EH (cell line): ENCODE results near the gene PPP2R2C.

Experiments used
- DNase-seq: peaks from one replicate; pipeline ENCODE4 v3.0.0-alpha.2; 2015; ENCODE audit warnings: low read depth

PPP2R2C gene

DNA sequence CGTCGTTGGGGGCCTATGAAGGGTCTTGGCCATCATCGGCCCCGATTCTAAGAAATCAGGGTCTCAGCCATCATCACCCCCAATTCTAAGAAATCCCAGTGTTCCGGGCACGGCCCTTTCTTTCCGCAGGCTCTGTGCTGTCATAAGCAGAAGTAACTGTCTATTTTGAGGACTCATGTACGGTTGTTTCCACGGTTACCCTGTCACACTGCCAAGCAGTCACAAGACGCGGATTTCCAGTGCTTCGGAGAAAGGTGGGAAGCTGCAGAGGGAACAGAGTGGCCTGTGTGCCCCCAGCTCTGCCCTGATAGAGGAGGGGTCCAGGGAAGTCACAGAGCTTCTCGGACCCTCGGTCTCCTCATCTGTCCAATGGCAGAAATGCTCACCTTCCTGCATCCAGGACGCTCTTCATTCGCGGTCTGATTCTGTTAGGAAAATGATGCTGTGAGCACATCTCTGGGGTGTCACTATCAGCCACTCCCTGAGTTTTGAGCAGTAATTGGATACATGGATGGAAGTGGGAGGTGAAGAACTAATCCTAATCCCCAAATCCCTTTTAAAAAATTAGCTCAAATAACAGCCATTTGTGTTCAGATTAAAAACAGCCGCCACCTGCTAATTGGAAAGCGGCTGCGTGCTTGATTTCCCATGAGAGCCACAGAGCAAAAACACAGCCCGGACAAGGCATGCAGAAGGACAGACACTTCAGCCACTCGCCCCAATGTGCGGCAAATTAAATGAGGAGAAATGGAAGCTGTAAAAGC lies 129.7 kb downstream of the PPP2R2C start:
- DNase-seq = no peak

DNA sequence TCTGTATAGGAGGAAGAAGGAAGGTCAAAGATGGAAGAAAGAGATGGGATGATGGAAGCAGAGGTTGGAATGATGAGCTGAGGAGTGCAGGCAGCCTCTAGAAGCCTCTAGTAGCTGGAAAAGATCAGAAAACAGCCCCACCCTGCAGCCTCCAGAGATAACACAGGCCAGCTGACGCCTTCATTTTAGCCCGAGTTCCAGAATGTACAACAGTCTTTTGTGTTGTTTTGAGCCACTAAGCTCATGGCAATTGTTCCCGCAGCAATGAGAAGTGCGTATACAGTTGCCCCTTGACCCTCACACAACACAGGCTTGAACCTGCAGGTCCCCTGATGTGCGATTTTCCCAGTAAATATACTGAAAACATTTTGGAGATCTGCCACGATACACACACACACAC lies 130.7 kb downstream of the PPP2R2C start:
- no peak for DNase-seq

DNA sequence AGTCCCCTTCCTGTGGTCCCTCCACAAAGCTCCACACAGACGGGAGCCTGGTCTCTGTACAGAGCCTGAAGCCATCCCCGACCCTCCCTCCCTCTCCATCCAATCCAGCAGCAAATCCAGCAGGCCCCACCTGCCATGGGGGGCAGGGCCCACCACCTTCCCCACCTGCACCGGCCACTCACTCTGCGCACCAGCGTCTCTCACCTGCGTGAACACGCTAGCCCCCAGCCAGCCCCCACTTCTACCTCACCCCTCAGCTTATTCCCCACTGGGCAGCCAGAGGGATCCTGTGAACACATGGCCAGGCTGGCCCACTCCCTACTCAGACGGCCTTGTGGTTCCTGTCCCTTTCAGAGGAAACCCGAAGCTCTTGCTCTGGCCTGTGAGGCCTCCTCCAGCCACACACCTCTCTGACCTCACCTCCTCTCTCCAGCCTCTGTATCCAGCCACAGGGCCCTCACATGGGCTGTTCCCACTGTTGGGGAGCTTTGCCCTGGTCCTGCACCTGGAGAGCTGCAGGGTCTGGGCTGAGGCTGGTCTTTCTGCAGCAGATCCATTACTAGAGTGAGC lies 131.9 kb downstream of the PPP2R2C start:
- no peak for DNase-seq

DNA sequence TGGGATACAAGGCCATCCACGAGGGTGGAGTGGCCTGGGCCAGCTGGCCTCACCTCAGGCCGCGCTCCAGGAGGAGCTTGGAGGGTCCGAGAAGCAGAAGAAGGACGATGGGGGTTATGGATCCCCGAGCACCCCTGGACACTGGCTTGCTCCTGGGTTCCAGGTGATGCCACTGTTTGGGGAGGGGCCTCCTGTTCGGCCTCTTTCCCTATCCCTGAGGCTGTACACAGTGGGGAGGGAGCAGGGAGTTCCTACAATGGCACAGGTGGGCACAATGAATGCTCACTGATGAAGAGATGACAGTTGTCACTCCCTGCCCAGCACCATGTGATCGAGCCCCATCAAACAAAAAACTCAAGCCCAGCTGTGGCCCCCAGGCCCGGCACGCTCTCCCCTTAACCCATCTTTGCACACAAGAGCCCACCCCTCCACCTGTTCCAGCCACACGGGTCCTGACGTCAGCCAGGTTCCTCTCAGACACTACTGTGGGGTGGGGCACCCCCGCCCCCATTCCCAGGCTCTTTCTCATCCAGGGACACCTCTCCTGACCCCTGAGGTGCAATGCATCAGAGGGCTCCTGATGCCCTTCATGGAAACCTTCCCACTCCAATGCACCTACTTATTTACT lies 132.5 kb downstream of the PPP2R2C start:
- DNase-seq = no peak

DNA sequence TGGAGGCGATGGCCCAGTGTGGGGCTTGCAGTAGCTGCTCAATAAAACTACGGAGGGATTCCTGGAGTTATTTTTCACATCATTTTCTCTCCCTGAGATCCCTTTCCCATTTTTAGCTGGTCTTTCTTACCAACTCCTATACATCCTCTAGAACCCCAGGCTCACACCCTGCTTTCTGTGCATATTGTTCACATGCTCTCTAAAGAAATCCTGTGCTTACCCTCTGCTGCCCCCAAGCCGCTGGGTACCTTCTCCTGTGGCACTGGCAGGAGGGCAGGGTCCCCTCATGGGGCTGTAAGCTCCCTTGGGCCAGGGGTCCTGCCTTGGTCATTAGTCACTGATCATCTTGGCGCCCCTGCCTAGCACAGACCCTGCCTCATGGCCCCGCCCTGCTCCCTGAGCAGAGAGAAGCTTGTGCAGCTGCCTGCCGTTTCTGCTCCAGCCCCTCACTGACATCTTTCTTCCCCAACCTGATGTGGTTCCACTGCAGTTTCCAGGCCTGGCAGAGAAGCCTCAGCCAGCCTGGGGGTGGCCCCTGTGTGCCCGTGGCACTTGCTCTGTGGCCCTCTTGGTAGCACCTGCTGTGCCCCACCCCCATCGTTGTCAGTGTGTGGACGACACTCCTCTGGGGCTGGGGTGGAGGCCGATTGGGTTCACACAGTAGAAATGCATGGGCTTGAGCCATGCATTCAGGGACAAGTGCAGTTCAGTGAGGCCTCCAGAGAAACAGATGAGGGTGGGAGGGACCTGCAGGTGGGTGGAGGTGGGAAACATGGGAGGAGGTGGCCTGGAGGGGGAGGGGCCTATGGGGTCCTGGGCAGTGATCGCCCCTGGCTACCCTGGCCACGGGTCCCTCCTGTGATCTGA lies 133.2 kb downstream of the PPP2R2C start:
- no peak for DNase-seq

DNA sequence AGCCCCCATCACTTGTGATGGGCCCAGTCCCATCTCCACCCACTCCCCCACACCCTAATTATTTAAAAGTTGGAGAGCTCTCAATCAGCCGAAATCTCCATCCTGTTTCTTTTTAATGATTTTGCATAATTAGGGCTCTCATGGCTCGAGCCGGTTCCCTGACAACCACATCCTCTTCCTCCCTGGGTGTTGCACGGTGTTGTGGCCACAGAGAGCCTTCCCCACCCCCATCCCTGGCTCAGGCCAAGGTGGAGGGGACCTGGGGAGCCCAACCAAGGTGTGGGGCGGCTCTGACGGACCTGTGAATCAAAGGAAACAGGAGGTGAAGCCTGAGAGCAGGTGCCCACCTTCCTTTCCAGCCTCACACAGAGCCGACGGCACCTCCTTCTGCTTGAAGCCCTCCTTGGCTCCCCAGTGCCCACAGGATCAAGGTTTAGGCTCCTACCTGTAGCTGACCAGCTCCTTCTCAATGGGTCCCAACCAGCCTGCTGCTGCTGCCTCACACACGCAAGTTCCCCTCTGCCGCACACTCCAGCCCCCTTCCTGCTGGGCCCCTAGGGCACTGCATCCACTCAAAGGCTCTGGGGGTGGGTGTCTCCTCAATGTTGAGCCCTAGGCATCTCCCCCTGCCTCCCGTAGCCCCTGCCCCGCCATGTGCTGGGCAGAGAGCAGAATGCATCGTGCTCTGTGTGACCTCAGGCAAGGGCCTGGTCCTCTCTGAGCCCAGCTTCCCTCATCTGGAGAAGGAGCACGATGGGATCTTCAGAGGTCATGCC lies 134.1 kb downstream of the PPP2R2C start:
- DNase-seq = no peak

DNA sequence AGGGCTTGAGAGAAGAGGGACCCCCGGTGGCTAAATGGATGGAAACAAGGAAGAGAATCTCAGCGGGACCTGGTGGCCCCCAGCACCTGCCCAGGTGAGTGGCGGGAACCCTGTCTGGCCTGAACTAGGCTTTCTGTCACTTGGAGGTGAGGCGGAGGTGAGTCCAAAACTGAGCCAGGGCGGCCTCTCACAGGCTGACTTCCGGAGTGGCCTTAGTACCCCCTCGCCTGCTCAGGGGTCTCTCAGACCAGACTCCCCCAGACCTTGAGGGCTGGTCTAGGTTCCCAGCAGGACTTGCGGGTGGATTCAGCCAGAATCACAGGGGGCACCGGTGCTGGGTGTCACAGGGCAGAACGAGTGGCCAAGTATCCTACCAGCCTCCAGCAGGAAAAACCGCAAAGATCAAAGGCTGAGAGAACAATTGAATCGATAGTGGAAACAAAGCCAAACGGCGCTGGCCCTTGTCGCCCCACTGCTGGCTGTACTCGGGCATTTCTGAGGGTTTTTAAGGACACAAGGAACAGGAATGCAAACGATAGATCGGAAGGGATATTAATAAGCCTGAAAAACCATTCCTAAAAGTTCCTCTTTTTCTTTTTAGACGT lies 135.0 kb downstream of the PPP2R2C start:
- no peak for DNase-seq

DNA sequence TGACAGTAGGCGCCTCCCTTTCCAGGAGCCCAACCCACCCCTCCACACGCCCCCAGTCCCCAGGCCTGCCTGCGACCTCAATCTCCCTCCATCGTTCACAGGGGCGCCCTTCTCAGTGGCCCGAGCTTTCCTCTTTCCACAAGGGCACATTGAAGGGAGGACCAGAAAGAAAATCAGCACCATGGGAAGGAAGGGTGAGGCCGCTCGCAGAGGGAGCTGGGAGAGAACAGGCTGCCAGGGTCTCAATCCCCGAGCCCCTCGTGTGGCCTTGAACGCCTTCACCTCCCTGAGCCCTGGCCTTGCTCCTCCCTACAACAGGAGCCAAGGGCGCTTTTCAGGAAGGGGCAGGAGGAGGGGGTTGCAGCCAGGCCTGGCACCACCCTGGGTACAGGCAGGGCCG lies 136.2 kb downstream of the PPP2R2C start:
- DNase-seq = no peak

DNA sequence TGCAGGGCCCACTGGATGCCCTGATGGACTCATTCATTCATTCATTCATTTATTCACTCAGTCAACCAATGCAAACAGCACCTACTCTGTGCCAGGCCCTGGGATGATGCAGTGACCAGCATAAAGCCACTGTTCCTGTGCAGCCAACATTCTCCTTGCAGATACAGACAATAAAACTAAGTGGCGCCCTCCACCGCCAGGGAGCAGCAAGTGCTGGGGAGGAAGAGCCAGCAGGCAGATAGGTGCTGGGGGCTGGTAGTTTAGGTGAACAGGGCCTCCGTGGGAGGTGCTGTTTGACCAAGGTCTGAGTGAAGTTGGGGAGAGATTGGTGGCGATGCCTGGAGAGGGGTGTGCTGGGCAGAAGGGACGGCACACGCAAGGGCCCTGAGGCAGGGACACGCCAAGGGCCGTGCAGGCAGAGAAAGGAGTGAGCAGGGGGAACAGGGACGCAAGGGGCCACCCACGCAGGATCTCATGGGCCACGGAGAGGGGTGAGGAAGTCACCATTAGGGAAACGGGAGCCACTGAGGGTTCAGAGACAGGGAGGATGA lies 137.3 kb downstream of the PPP2R2C start:
- no peak for DNase-seq

DNA sequence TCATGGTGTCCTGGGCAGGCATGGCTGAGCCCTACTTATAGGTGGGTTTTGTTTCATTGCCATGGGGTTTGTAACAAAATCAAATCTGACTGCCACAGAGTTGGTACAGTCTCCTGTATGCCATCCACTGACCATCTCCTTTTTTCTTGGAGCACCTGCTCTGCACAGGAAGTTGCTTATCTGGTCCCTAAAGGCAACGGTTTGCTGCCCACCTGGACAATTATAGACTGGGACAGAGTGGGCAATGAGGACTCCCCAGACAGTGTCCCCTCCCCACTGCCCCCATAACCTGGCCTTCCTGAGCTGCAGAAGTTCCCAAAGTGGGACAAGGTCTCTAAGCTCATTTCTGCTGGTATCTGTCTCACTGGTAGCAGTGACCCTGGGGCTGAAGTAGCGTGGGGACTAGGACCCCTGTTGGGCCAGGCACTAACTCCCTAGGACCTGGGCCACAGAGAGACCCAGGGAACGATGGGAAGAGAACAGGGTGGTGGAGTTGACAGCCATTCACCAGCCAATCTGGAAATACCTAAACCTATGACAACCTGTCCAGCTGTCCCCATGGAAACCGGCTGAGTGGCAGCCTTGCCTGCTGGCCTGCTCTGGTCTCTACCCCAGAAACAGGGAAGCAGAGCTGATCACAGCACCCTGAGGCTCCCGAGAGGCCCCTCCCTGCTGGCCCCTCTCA lies 138.1 kb downstream of the PPP2R2C start:
- no peak for DNase-seq

DNA sequence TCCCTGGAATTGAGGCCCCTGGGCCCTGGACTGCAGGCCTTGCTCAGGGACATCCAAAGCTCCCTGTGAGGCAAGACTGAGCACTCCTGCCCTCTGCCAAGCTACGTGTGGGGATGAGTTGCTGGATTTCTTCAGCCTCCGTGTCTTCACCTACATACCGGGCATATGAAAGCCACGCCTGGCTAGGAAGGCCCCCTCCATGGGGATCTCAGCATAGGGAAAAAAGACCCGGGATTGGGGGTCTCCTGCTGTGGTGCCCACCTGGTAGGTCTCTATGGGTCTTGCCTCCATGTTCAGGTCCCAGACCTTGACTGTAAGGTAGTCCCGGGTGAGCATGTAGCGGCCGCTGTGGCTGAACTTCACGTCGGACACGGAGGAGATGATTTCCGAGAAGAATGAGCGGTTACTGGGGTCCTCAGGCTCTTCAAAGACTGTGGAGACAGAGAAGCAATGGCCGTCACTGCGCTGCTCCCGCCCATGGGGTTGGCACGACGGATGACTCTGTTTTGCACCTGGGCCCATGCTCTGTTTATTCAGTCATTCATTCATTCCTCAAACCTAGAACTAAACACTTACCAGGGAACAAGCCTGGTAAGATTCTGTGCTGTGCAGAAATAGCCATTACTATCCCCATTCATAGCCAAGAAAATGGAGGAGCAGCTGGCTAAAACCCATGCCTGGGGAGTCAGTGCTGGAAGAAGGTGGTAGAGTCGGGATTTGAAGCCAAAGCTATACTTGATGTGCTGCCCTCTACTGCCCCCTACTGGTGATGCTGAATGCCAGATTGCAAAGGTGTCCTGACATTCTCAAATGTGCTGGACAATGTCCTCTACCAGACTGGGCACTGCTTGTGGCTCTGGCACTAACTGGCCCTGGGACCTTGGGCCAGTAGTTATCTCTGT lies 138.9 kb downstream of the PPP2R2C start:
- peak; percentile 9 for DNase-seq

DNA sequence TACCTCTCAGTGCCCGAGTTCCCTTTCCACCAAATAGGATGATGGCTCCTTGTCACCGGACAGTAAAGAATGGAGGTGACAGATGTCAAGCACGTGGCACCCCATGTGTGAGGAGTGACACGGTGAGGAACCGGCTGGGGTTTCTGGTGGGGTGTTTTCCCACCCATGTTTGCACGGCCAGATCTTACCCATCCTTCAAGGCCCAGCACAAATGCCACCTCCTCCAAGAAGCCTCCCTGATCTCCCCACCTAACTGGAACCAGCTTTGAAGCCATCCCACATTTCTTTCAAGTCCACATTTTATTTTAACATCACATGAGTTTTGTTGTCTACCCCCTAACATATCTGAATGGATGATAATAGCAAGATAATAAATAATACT lies 139.8 kb downstream of the PPP2R2C start:
- no peak for DNase-seq

DNA sequence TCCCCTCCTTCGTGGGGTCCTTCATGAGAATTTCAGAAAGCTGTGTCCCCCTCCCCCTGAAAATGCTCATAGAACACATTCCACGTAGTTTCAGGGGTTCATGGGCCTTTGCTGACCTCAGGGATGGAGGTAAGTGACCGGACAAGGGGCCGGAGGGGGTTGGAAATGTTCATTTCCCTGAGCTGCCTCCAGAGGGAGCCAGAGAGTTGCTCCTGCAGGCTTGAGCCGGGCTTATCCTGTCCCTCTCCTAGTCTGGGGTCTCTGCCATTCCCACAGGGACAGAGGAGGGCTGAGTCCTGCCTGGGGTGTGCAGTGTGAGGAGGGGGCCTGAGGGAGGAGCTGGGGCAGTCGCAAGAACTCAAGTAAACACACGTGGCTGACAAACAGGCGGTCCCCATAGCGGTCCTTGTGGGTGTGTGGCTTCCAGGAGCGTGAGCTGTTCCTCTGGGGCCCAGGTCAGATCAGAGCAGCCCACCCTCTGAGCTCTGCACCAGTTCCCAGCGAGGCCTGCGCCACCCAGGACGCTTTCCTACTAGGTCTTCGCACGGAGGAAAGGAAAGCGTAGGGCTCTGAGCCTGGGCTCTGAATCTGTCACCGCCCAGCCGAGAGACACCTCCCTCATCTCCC lies 140.3 kb downstream of the PPP2R2C start:
- DNase-seq = peak; percentile 29

DNA sequence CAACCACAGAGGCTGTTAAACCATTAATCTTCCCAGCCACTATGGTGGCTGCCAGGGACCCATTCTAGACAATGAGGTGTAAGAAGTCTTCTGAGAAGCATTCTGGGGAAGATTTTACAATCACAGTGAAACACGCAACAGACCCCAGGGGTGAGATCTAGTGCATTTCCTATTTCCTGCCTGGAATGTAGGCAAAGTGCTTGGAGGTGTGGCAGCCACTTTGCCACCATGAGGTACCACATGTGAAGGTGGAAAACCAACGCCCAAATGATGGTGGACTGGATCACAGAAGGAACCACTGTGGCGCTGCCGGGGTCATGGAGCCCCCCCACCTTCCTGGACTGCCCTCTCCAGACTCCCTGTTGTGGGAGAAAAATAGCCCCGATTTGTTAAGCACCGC lies 140.9 kb downstream of the PPP2R2C start:
- no peak for DNase-seq

DNA sequence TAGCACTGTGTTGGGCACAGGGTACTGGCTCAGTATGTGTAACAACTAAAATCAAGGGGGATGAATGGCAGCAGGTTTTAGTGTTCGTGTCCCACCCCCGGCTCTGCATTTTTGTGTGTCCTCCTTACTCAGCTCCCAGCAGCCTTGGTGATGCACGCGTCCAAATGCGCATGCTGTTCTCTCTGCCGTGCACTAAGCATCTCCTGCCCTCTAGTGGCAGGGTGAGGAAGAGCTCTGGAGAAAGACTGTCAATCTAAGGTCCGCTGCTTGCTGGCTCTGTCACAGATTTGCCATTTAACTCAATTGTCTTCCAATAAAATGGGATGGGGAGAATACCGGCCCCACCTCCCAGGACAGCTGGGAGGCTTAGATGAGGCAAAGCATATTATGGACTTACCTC lies 141.4 kb downstream of the PPP2R2C start:
- peak; percentile 26 for DNase-seq

DNA sequence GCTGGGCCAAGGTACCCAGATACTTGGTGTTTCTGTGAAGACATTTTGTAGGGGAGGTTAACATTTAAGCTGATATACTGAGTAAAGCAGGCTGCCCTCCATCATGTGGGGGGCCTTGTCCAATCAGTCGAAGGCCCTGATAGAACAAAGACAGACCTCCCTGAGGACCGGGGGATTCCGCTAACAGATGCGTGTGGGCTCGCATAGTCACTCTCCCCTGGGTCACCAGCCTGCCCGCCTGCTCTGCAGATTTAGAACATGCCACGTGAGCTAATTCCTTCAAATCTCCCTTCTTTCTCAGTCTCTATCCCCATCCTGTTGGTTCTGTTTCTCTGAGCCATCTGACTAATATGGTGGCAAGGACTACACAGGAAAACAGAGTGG lies 142.0 kb downstream of the PPP2R2C start:
- no peak for DNase-seq

DNA sequence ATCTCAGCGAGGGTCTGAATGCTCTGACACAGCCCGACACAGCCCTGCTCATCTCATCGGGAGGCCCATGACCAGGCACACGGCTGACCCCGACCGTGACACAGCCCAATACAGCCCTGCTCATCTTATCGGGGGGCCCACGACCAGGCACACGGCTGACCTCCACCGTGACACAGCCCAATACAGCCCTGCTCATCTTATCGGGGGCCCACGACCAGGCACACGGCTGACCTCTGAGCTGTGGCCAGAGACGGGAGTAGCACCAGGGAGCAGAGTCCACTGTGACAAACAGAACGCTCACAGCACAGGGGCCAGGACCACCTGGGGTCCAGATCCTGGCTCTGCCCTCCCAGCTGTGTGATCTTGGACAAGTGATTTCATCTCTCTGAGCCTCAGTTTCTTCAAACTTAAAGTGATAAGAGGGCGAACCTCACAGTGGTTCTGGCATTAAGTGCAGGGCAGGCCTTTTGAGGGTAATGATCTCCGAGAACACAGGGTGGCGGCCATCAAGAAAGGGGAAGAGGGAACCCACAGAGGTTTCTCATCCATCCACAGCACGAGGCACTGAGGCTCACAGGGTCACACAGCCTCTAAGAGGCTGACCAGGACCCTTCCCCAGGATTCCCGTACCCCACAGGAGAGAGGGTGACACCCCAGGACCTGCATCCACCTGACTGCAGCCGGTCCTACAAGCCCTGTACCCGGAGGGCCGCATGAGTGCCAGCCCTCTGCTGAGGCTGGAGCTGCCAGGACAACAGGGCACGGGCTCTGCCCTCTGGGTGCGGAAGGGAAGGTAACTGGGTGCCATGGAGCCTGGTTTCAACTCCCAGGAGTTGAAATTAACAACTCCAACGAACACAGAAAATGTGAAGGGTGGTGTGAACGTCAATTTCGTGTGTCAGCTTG lies 142.7 kb downstream of the PPP2R2C start:
- no peak for DNase-seq

DNA sequence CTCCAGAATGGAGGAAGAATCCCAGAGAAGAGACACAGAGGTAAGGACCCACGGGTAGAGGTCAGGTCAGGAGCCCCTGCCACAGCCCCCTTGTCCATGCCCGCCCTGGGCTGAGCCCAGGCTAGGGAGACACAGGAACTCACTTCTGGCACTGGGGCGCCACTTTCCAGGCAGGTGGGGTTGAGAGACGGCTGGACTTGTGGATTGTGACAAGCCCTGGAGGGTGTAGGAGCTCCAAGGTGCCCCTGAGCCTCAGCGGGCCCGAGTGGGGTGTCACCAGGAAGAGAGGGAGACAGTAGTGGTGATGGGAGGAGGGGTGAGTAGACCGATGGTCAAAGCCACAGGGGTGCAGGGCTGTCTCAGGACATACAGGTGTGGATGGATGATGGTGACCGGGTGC lies 143.9 kb downstream of the PPP2R2C start:
- no peak for DNase-seq
